Activated T-helper 1 cell treated with anti-CD3 and anti-CD28 coated beads, Interleukin-12 subunit alpha, Interleukin-12 subunit beta, Interleukin-2, Interleukin-4 antibody, amounts not matched to agents 30 ng/mL and 10 ng/mL and 1 ng/mL, durations not matched to agents 14 hours and 24 hours and 36 hours (primary cell): ENCODE results near the gene ASIC4. TPM values are rescaled to one million over a fixed set of nuclear protein-coding genes. Genes with fewer than 3 reads are reported as not detected.

ENCODE experiments used
- DNase-seq: peaks from one replicate; pipeline ENCODE4 v3.0.0; 2021; ENCODE audit warnings: low spot score
- H3K27ac Mint-ChIP-seq: one replicate; pipeline ENCODE4 v1.8.0; 2021; ENCODE audit warnings: mild to moderate bottlenecking, mixed read lengths
- H3K27me3 Mint-ChIP-seq: one replicate; pipeline ENCODE4 v1.8.0; 2022; ENCODE audit warnings: mild to moderate bottlenecking, moderate library complexity, mixed read lengths; ENCODE audit not compliant: insufficient read depth
- H3K36me3 Mint-ChIP-seq: one replicate; pipeline ENCODE4 v1.8.0; 2021; ENCODE audit warnings: low read depth, mixed read lengths
- H3K4me1 Mint-ChIP-seq: one replicate; pipeline ENCODE4 v1.8.0; 2021; ENCODE audit warnings: low read depth, mixed read lengths
- H3K4me3 Mint-ChIP-seq: one replicate; pipeline ENCODE4 v1.8.0; 2021; ENCODE audit warnings: mild to moderate bottlenecking, moderate library complexity, mixed read lengths
- H3K9me3 Mint-ChIP-seq: one replicate; pipeline ENCODE4 v1.8.0; 2021; ENCODE audit warnings: mixed read lengths
- intact Hi-C: fragments of 100-400 bp; cut with micrococcal nuclease; formaldehyde crosslinking; loops from one replicate; pipeline ENCODE4 v1.15.1; 2024
- total RNA-seq: library from RNA; stranded (reverse); gene quantifications from 2 replicates; pipeline ENCODE4 v1.2.3, GENCODE V29; 2022

The ASIC4 gene
- total RNA-seq, 1 donor from 2014 or later = 0.08 TPM

GRCh38 chr2:219570924-219571310, 56.6 kb downstream of the ASIC4 start:
- DNase-seq = no peak
- Mint-ChIP-seq H3K36me3 (no peaks in the 10 kb centered on the region), H3K27ac (no peak overlapping the region), H3K9me3 (no peaks in the 10 kb centered on the region), H3K4me3 (no peak overlapping the region), H3K27me3 (peaks cover 39% of the 10 kb centered on the region), H3K4me1 (no peaks in the 10 kb centered on the region)
- intact Hi-C loops = no loop called here

GRCh38 chr2:219571311-219572236, 57.3 kb downstream of the ASIC4 start, which contains the start of gene OBSL1:
TSS of gene OBSL1 (minus strand) at chr2:219571539. CDS start at chr2:219571232, 307 bp downstream.
- no peak for DNase-seq
- no peaks in the 10 kb centered on the region for H3K36me3 Mint-ChIP-seq
- no peaks in the 10 kb centered on the region for H3K4me1 Mint-ChIP-seq
- H3K27ac Mint-ChIP-seq = no peak within 1 kb of the TSS
- H3K27me3 Mint-ChIP-seq = peaks cover 38% of the 10 kb centered on the region
- H3K4me3 Mint-ChIP-seq = no peak within 1 kb of the TSS
- H3K9me3 Mint-ChIP-seq = no peaks in the 10 kb centered on the region
- intact Hi-C loops = no loop called here

GRCh38 chr2:219572237-219573001, 58.1 kb downstream of the ASIC4 start, which contains the start of gene INHA:
TSS of gene INHA (plus strand) at chr2:219572310. CDS start at chr2:219572375, 65 bp downstream.
- no peak for DNase-seq
- no peak within 1 kb of the TSS for H3K4me3 Mint-ChIP-seq
- no peaks in the 10 kb centered on the region for H3K4me1 Mint-ChIP-seq
- no peak within 1 kb of the TSS for H3K27ac Mint-ChIP-seq
- no peaks in the 10 kb centered on the region for H3K36me3 Mint-ChIP-seq
- no peaks in the 10 kb centered on the region for H3K9me3 Mint-ChIP-seq
- H3K27me3 Mint-ChIP-seq = peaks cover 40% of the 10 kb centered on the region
- intact Hi-C loops = no loop called here

DNA sequence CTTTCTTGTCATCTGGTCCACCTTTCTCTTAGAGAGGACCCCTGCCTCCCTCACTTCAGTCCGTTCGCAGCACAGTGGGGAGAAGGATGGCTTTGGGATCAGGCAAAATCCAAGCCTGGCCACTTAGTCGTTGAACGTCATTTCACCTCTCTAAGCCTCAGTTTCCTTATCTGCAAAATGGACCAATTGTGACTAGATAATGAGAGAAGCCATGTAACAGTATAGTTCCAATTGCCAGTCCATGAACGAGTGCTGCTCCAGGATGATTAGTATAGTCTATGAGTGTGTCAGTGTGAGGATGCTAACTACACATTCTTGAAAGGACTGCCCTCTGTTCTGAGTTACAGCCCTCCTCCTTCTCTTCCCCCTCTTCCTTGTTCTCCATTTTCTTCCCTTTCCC, 58.9 kb downstream of the ASIC4 start:
- Mint-ChIP-seq H3K9me3 (no peaks in the 10 kb centered on the region), H3K4me1 (no peaks in the 10 kb centered on the region), H3K4me3 (no peak overlapping the region), H3K27me3 (peaks cover 39% of the 10 kb centered on the region), H3K27ac (no peak overlapping the region), H3K36me3 (no peaks in the 10 kb centered on the region)
- DNase-seq = no peak
- intact Hi-C loops = no loop called here

GRCh38 chr2:219574484-219575311, 60.4 kb downstream of the ASIC4 start:
- Mint-ChIP-seq H3K27me3 (peaks cover 30% of the 10 kb centered on the region), H3K9me3 (no peaks in the 10 kb centered on the region), H3K4me1 (no peaks in the 10 kb centered on the region), H3K4me3 (no peak overlapping the region), H3K27ac (no peak overlapping the region), H3K36me3 (no peaks in the 10 kb centered on the region)
- intact Hi-C loops = no loop called here
- no peak for DNase-seq

DNA sequence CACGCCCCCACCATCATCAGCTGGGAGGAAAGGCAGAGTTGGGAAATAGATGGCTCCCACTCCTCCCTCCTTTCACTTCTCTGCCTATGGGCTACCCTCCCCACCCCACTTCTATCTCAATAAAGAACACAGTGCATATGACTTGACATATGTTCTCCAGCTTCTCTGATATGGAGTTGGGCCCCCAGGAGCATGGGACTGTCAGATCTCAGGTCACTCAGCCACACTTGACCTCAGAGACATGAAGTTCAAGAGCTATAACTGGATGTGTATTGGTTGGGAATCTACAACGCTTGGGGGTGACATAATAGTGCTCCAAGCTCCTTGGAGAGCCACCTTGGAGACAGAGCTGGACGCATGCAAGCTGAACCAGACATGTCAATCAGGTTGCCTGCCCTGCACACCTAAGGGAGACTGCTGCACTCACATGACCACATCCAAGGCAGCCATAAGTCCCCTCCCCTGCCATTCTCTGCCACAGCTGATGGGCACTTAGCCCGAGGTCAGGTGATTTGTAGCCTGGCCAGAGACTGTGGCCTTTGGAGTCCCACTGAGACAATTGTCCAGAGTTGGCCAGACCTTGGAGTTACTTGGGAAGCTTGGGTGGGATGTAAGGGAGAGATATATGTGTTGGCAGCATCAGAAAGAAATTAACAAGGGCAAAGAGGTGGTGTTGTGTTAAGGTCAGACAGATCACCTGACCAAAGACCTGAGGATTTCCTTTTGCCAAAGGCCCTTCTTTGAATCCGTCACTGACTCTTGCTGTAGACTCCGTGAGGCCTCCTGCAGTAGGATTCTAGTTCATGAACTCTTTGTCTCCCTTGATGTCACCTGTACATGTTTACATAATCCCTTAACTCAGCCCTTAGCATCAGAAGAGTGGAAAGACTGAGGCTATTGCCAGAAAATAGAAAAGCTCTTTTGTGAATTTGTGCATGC, 61.6 kb downstream of the ASIC4 start:
- H3K9me3 Mint-ChIP-seq = no peaks in the 10 kb centered on the region
- H3K36me3 Mint-ChIP-seq = no peaks in the 10 kb centered on the region
- no peak overlapping the region for H3K4me3 Mint-ChIP-seq
- intact Hi-C loops = no loop called here
- no peaks in the 10 kb centered on the region for H3K4me1 Mint-ChIP-seq
- peaks cover 25% of the 10 kb centered on the region for H3K27me3 Mint-ChIP-seq
- DNase-seq = no peak
- no peak overlapping the region for H3K27ac Mint-ChIP-seq

DNA sequence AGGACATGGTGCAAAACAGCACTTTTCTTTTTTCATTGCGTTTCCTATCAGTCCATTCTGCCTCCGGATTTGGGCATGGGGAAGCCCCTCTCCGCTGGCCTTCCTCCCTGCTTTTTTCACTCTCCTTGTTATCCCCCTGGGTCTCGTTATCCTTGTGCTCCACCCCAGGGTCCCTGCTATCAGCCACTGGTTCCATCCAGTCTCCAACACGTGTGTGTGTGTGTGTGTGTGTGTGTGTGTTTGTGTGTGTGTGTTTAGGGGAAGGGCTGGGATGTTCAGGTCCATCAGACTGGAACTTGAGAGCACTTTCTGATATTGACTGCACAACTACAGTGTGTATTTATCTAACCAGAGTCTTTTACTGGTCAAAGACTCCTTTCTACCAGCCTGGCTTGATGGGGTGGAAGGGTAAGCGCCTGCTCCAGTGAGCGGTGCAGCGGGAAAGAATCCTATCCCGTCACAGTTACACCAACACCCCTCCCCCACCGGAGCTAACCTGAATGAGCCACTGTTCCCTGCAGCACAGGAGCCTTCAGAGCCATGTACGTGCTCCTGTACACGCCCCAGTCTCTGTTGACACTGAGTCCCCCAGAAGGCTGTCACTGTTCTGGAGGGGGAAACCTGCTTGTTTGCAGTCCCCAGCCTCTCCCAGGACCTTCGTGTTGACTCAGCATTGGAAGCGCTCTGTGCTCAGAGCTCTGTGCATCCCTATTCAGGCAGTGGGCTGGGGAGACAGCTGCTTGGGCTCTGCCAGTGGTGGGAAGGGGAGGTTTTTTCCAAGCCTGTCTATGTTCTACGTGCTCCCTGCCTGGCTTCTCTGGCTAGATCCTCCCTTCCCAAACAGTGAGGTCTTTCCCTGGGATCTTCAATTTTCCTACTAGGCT, 62.5 kb downstream of the ASIC4 start:
- Mint-ChIP-seq H3K9me3 (no peaks in the 10 kb centered on the region), H3K36me3 (no peaks in the 10 kb centered on the region), H3K4me1 (no peaks in the 10 kb centered on the region), H3K27me3 (peaks cover 24% of the 10 kb centered on the region), H3K27ac (no peak overlapping the region), H3K4me3 (no peak overlapping the region)
- intact Hi-C loops = no loop called here
- DNase-seq = no peak

DNA sequence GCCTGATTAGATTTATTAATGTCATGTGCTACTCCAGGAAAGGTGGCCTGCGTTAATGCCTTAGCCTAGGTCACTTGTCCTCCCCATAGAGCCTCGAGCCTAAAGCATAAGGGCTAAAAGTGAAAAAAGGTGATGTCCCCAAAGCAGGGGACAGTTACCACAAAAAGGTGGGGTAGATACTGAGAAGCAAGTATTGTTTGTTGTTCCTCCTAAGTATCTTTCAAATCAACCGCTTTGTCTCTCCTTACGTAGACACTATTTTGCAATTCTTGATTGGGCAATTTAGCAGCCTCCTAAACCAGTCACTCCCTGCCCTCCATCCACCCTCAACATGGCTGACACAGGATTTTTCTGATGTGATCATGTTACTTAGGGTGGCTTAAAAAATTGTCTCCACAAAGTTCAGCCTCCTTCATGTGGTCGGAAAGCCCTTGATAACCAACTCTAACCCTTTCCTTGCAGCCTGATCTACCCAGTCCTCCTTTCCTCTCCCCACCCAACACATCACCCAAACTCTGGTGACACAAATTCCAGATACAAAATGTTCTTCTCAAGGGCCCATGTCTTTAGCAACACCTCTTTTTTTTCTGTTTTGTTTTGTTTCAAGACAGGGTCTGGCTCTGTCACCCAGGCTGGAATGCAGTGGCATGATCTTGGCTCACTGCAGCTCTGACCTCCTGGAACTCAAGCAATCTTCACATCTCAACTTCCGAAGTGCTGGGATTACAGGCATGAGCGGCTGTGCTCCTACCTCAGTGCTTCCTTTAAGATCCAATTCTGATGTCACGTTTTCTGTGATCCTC, 64.7 kb downstream of the ASIC4 start:
- Mint-ChIP-seq H3K4me3 (no peak overlapping the region), H3K27ac (no peak overlapping the region), H3K4me1 (no peaks in the 10 kb centered on the region), H3K9me3 (no peaks in the 10 kb centered on the region), H3K36me3 (no peaks in the 10 kb centered on the region), H3K27me3 (peaks cover 10% of the 10 kb centered on the region)
- DNase-seq = no peak
- intact Hi-C loops = no loop called here

- H3K36me3 Mint-ChIP-seq = no peaks in the 10 kb centered on the region
- intact Hi-C loops = no loop called here
- DNase-seq = no peak
- no peaks in the 10 kb centered on the region for H3K9me3 Mint-ChIP-seq
- H3K27ac Mint-ChIP-seq = no peak overlapping the region
- no peaks in the 10 kb centered on the region for H3K4me1 Mint-ChIP-seq
- H3K27me3 Mint-ChIP-seq = peaks cover 11% of the 10 kb centered on the region
- H3K4me3 Mint-ChIP-seq = no peak overlapping the region
Observed at GRCh38 chr2:219581346-219581745, 67.1 kb downstream of the ASIC4 start.
